Left ventricle myocardium inferior (tissue), 1 donor: ENCODE results near the gene PODXL2. TPM values are rescaled to one million over a fixed set of nuclear protein-coding genes. Genes with fewer than 3 reads are reported as not detected.
"Not testable (repeated sequence)": the region's sequence is repeated elsewhere in the genome, so short reads cannot be mapped to it uniquely, and the experiment has no call there.

Experiments used
- DNase-seq: peaks from one replicate; pipeline ENCODE4 v3.0.0-alpha.2; 2020
- H3K27ac ChIP-seq: fragments of 200-600 bp; replicated peaks from 2 replicates; pipeline ENCODE4 v1.8.0; 2021
- H3K27me3 ChIP-seq: fragments of 200-600 bp; 2 replicates; pipeline ENCODE4 v1.8.0; 2021; ENCODE audit warnings: low read depth
- H3K36me3 ChIP-seq: fragments of 200-600 bp; 2 replicates; pipeline ENCODE4 v1.8.0; 2021
- H3K4me1 ChIP-seq: fragments of 200-600 bp; 2 replicates; pipeline ENCODE4 v1.8.0; 2021
- H3K4me3 ChIP-seq: fragments of 200-600 bp; 2 replicates; pipeline ENCODE4 v1.8.0; 2021; ENCODE audit warnings: mild to moderate bottlenecking, moderate library complexity
- H3K9me3 ChIP-seq: fragments of 200-600 bp; replicated peaks from 2 replicates; pipeline ENCODE4 v1.8.0; 2021
- intact Hi-C: fragments of 100-400 bp; cut with micrococcal nuclease; formaldehyde crosslinking; loops from one replicate; pipeline ENCODE4 v1.11.0; 2022
- total RNA-seq: library from RNA; stranded (reverse); fragmentation: NEBNext Ultra II Directional; extraction: Animal tissue kit (Norgen Biotek cat#: 25700); gene quantifications from one replicate; pipeline ENCODE4 v1.2.1, GENCODE V29; 2021
- TF ChIP-seq, protein P1 (sequence below): fragments of 200-600 bp; IDR thresholded peaks from 2 replicates; pipeline ENCODE4 v1.8.0; 2021; ENCODE audit warnings: antibody characterized with exemption, mild to moderate bottlenecking, borderline replicate concordance
- donor health status: DM: no; HTN: yes; CAD: no; lungs with severe emphysema.

PODXL2 gene
- total RNA-seq, 1 donor from 2014 or later = 1.7 TPM

DNA sequence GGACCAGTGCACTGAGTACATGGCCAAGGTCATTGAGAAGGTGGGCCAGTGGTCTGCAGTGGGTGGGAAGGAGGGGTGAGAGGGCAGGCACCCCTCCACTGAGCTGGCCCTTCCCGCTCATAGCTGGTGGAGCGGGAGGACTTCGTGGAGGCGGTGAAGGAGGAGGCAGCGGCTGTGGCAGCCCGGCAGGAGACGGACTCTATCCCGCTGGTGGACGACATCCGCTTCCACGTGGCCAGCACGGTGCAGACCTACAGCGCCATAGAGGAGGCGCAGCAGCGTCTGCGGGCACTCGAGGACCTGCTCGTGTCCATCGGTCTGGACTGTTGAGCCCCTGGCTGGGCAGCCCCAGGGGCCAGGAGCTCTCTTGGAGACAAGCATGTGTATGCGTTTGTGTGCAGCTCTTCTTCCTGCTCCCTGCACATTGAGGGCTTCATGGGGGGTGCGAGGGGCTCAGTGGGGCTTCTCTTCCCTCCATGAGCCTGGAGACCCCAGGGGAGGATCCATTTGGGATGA, 51.2 kb downstream of the PODXL2 start:
- no peaks in the 10 kb centered on the region for H3K9me3 ChIP-seq
- TF ChIP-seq, protein P1, sequence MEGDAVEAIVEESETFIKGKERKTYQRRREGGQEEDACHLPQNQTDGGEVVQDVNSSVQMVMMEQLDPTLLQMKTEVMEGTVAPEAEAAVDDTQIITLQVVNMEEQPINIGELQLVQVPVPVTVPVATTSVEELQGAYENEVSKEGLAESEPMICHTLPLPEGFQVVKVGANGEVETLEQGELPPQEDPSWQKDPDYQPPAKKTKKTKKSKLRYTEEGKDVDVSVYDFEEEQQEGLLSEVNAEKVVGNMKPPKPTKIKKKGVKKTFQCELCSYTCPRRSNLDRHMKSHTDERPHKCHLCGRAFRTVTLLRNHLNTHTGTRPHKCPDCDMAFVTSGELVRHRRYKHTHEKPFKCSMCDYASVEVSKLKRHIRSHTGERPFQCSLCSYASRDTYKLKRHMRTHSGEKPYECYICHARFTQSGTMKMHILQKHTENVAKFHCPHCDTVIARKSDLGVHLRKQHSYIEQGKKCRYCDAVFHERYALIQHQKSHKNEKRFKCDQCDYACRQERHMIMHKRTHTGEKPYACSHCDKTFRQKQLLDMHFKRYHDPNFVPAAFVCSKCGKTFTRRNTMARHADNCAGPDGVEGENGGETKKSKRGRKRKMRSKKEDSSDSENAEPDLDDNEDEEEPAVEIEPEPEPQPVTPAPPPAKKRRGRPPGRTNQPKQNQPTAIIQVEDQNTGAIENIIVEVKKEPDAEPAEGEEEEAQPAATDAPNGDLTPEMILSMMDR = no peak
- no peak overlapping the region for H3K4me3 ChIP-seq
- H3K4me1 ChIP-seq = peaks cover 33% of the 10 kb centered on the region
- H3K27me3 ChIP-seq = no peaks in the 10 kb centered on the region
- H3K36me3 ChIP-seq = peaks cover 43% of the 10 kb centered on the region
- H3K27ac ChIP-seq = no peak overlapping the region
- peak; percentile 12 for DNase-seq
- intact Hi-C loops = no loop called here

DNA sequence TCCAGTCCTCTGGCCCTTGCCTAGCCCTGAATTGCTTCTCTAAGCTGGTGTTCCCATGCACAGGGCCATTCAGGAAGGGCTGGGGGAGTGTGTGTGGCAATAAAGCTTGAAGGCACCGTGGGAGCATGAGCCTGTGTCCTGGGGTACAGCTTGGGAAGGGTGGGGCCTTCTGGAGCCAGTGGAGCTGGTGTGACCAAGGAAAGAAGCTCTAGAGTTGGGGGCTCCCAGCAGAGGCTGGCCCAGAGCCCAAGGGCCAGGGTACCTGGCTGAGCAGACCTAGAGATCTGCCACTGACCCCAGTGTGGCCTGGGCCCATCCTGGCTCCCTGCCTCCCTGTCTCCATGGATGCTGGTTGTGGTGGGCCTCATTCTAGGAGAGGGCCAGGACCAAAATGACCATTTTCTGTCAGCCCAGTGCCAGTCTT, 51.8 kb downstream of the PODXL2 start:
- intact Hi-C loops = no loop called here
- peaks cover 42% of the 10 kb centered on the region for H3K36me3 ChIP-seq
- H3K9me3 ChIP-seq = no peaks in the 10 kb centered on the region
- TF ChIP-seq, protein P1 = no peak
- H3K27ac ChIP-seq = no peak overlapping the region
- peaks cover 27% of the 10 kb centered on the region for H3K4me1 ChIP-seq
- DNase-seq = peak; percentile 2
- H3K27me3 ChIP-seq = no peaks in the 10 kb centered on the region
- no peak overlapping the region for H3K4me3 ChIP-seq

DNA sequence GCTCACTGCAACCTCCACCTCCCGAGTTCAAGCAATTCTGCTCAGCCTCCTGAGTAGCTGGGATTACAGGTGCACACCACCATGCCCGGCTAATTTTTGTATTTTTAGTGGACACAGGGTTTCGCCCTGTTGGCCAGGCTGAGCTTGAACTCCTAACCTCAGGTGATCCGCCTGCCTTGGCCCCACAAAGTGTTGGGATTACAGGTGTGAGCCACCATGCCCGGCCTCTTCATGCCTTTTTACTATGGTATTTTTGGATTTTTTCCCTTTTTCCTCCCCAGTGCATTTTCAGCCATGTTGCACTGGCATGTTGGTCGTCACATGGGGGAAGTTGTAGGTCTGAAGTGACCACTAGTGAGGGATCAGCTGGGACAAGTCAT, 53.2 kb downstream of the PODXL2 start:
- DNase-seq, H3K9me3 ChIP-seq, H3K27ac ChIP-seq, H3K4me3 ChIP-seq, intact Hi-C loops, H3K27me3 ChIP-seq: not testable (repeated sequence)
- Histone ChIP-seq H3K4me1 (peaks cover 14% of the 10 kb centered on the region), H3K36me3 (peaks cover 29% of the 10 kb centered on the region)

DNA sequence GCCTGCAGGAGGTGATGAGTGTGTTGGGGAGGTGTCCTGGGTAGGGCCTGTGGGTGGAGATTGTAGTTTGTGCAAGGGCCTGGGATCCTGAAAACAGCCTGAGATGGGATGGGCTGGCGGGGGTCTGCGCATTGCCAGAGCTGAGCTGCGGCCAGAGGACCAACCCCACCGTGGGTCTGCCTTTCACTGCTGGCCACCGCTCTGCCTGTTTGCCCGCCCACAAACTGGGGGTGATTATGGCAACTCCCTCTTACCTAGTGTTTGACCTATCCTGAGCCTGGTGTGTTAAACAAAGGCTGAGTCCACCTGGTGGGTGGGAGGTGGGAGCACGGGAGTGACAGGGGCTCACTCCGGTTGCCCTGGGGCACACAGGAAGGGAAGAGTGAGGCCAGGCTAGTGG, 53.6 kb downstream of the PODXL2 start:
- peaks cover 12% of the 10 kb centered on the region for H3K4me1 ChIP-seq
- peaks cover 25% of the 10 kb centered on the region for H3K36me3 ChIP-seq
- no peaks in the 10 kb centered on the region for H3K9me3 ChIP-seq
- intact Hi-C loops = no loop called here
- TF ChIP-seq, protein P1 = no peak
- no peak overlapping the region for H3K4me3 ChIP-seq
- DNase-seq = peak; percentile 12
- no peaks in the 10 kb centered on the region for H3K27me3 ChIP-seq
- no peak overlapping the region for H3K27ac ChIP-seq

DNA sequence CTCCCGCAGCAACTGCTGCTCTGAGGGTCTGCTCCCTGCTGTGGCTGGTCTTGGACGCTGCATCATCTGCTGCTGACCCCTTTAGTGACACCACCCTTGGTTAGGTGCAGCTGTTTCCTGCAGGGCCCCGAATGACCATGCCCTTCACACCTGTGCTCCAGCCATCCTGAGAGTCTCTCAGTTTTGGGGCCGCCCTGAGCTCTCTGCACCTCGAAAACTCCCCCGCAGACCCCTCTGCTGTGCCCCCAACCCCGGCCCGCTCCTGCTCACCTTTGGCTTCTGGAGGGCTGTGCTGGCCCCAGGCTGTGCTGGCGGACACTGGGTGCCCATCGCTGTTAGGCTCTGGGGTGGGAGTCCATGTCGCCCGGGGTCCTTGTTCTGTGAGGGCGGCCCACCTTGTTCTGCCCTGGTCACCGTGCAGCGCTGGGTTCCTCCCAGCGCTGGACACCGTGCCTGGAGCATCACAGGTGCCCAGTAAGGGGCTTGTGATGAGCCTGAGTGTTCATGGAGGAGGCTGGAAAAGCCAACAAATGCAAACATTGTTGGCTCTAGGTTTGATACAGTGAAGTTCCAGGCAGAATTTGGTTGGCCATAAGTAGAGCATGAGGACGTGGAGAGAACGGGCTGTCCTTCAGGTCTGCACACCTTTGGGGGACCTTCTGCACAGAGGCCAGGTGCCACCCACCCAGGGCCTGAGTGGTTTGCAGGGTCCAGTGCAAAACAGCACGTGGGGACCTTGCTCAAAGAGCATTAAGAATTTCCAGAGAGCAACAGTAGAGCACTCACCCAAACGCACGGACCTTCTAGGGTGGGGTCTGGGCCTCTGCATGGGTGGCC, 56.1 kb downstream of the PODXL2 start:
- intact Hi-C loops = no loop called here
- Histone ChIP-seq H3K4me3 (no peak overlapping the region), H3K4me1 (peaks cover 18% of the 10 kb centered on the region), H3K27me3 (no peaks in the 10 kb centered on the region), H3K9me3 (no peaks in the 10 kb centered on the region), H3K36me3 (peaks cover 5% of the 10 kb centered on the region), H3K27ac (peak overlapping the region; percentile 41)
- DNase-seq = peak; percentile 13
- TF ChIP-seq, protein P1 = no peak
